Immature natural killer cell (primary cell): ENCODE results near the gene EYA4. TPM values are rescaled to one million over a fixed set of nuclear protein-coding genes. Genes with fewer than 3 reads are reported as not detected.

Experiments used
- DNase-seq, 3 donors: peaks; one replicate each; pipeline ENCODE4 v3.0.0; 2022; ENCODE audit warnings: mixed read lengths in 1 of 3
- H3K27ac Mint-ChIP-seq, 6 donors: one replicate each; pipeline ENCODE4 v1.8.0; 2020; ENCODE audit warnings: mixed read lengths in 6 of 6, mild to moderate bottlenecking in 5 of 6, inconsistent platforms in 4 of 6, moderate library complexity in 3 of 6
- H3K27me3 Mint-ChIP-seq, 3 donors: one replicate each; pipeline ENCODE4 v1.8.0; 2020 to 2021; ENCODE audit warnings: low read depth in 3 of 3, mild to moderate bottlenecking in 3 of 3, mixed read lengths in 3 of 3, moderate library complexity in 3 of 3, inconsistent platforms in 1 of 3
- H3K36me3 Mint-ChIP-seq, 3 donors: one replicate each; pipeline ENCODE4 v1.8.0; 2020; ENCODE audit warnings: mixed read lengths in 3 of 3, inconsistent platforms in 2 of 3, mild to moderate bottlenecking in 2 of 3
- H3K4me1 Mint-ChIP-seq, 2 donors: one replicate each; pipeline ENCODE4 v1.8.0; 2020; ENCODE audit warnings: inconsistent platforms in 2 of 2, mild to moderate bottlenecking in 2 of 2, mixed read lengths in 2 of 2, moderate library complexity in 1 of 2
- H3K4me3 Mint-ChIP-seq, 5 donors: one replicate each; pipeline ENCODE4 v1.8.0; 2020; ENCODE audit warnings: mild to moderate bottlenecking in 5 of 5, mixed read lengths in 5 of 5, inconsistent platforms in 3 of 5, moderate library complexity in 3 of 5
- H3K9me3 Mint-ChIP-seq, 6 donors: one replicate each; pipeline ENCODE4 v1.8.0; 2020; ENCODE audit warnings: mild to moderate bottlenecking in 6 of 6, mixed read lengths in 6 of 6, inconsistent platforms in 4 of 6, moderate library complexity in 3 of 6
- polyA plus RNA-seq, 3 donors: library from polyadenylated mRNA; unstranded; fragments of 300-500 nt; fragmentation: Illumina TruSeq; gene quantifications; one replicate each; pipeline ENCODE4 v1.2.3, GENCODE V29; 2021

The EYA4 gene
- polyA plus RNA-seq, 3 donors from 2014 or later: not detected

GRCh38 chr6:133315811-133316210, 74.7 kb downstream of the EYA4 start:
- Mint-ChIP-seq H3K4me3 (no peak overlapping the region), H3K27me3 (peaks cover 0 to 2% (median 0%) of the 10 kb centered on the region in 3 donors), H3K27ac (no peak overlapping the region), H3K36me3 (no peaks in the 10 kb centered on the region), H3K4me1 (no peaks in the 10 kb centered on the region), H3K9me3 (peaks cover 0 to 4% (median 2%) of the 10 kb centered on the region in 6 donors)
- no peak for DNase-seq

DNA sequence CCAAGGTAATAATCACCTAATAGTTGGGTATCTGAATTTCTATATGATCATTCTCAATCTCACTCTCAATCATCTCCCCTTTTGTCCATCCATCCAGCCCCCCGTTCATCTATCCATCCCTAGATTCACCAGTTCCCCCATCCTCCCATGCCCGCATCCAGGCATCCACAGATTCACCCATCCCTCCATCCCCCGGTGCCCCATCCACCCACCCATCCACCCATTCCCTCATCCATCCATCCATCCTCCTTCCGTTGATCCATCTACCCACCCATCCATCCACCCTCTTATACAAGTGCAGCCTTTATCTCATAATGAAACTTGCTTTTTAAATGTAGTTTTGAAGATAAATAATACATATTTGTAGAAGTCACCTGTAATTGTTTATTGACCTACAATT, 76.5 kb downstream of the EYA4 start:
- no peak for DNase-seq
- no peak overlapping the region for H3K4me3 Mint-ChIP-seq
- H3K9me3 Mint-ChIP-seq: peaks cover 0 to 3% (median under 1%) of the 10 kb centered on the region in 6 donors
- peaks cover 0 to 2% (median 2%) of the 10 kb centered on the region in 3 donors for H3K27me3 Mint-ChIP-seq
- H3K4me1 Mint-ChIP-seq: no peaks in the 10 kb centered on the region
- no peaks in the 10 kb centered on the region for H3K36me3 Mint-ChIP-seq
- no peak overlapping the region for H3K27ac Mint-ChIP-seq

- Mint-ChIP-seq H3K27me3 (peaks cover 0 to 2% (median 0%) of the 10 kb centered on the region in 3 donors), H3K27ac (no peak overlapping the region), H3K4me1 (no peaks in the 10 kb centered on the region), H3K9me3 (peaks cover 0 to 7% (median 3%) of the 10 kb centered on the region in 6 donors), H3K36me3 (no peaks in the 10 kb centered on the region), H3K4me3 (no peak overlapping the region)
- no peak for DNase-seq
Observed at GRCh38 chr6:133326584-133326983, 85.4 kb downstream of the EYA4 start.

- H3K4me1 Mint-ChIP-seq: no peaks in the 10 kb centered on the region
- no peak for DNase-seq
- H3K36me3 Mint-ChIP-seq: no peaks in the 10 kb centered on the region
- H3K27me3 Mint-ChIP-seq: peaks cover 0 to 3% (median 0%) of the 10 kb centered on the region in 3 donors
- no peak overlapping the region for H3K4me3 Mint-ChIP-seq
- no peak overlapping the region for H3K27ac Mint-ChIP-seq
- H3K9me3 Mint-ChIP-seq: peaks cover 0 to 4% (median 2%) of the 10 kb centered on the region in 6 donors
Observed at GRCh38 chr6:133333852-133334251, 92.7 kb downstream of the EYA4 start.

DNA sequence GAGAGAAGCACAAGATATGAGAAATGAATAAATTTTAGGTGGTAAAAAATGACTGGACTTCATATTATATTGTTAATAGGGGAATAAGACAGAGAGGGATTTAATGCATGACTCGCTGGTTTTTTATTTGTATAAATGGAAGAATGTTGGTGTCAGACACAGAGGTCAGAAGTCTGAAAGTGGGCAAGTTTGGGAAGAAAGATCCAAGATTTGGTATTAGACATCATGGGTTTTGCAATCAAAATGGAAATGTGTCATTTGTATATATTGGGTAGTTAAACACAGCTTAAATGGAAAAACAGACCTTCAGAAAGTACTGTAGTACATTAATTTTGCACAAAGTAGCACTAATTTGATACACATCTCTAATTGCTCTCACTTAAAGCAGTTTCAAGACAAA, 96.2 kb downstream of the EYA4 start:
- Mint-ChIP-seq H3K36me3 (no peaks in the 10 kb centered on the region), H3K4me1 (no peaks in the 10 kb centered on the region), H3K27ac (no peak overlapping the region), H3K4me3 (no peak overlapping the region), H3K27me3 (peaks cover 0 to 5% (median 0%) of the 10 kb centered on the region in 3 donors), H3K9me3 (peaks cover 0 to 4% (median under 1%) of the 10 kb centered on the region in 6 donors)
- no peak for DNase-seq

DNA sequence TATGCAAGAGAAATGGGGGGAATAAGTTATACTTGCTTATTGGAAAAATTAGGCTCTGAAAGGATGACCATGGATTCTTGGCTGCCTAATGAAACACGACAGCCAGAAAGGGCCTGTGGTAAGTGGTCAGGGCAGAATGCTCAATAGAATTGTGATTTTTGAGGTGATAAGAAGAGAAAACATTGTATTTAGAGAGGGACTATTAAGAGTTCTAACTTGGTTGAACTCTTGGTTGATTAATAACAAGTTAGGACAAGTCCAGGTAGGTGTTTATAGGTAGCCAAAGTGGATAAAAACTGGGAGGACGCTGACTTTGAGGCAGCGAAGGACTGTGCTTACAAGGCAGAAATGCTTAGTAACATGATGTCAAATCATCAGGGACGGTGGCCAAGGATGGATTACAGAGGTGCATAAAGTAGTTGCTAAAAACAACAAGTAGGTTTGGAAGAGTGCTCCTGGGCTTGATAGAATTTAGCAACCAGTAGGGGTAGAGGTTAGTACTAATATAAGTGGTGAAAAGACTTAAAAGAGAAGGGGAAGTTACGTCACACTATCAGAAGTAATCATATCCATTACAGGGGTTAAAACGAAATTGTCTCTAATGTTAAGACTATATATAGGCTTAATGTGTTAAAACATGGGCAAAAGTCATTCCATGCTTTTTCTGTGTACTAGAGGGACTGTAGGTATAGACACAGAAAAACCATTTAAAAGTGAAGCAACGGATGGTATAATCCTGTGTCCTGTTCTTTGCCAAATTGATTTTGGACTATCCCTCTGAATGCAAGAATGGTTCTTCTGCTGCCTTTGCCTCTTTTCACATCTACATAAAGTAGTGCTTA, 98.6 kb downstream of the EYA4 start:
- peaks cover 0 to 4% (median under 1%) of the 10 kb centered on the region in 6 donors for H3K9me3 Mint-ChIP-seq
- no peak overlapping the region for H3K27ac Mint-ChIP-seq
- no peaks in the 10 kb centered on the region for H3K36me3 Mint-ChIP-seq
- H3K4me3 Mint-ChIP-seq: no peak overlapping the region
- H3K4me1 Mint-ChIP-seq: no peaks in the 10 kb centered on the region
- peaks cover 0 to 4% (median 0%) of the 10 kb centered on the region in 3 donors for H3K27me3 Mint-ChIP-seq
- no peak for DNase-seq

DNA sequence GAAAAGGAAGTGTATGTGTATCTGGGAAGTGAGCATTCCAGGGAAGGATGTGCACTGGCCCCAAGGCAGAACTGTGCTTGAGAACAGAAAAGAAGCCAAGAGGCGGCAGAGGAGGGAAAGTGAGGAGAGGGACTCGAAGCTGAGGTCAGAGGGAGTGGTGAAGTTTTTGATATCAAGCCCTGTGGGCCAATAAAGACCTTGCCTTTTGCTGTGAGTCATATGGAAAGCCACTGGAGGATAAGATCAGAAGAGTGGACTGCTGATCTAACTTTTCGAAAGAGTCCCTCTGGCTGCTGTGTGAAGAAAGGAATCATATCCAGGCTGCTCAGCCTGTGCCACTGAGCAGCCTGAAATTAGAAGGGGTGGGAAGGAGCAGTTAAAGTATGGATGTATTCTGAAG, 99.4 kb downstream of the EYA4 start:
- Mint-ChIP-seq H3K4me1 (no peaks in the 10 kb centered on the region), H3K27ac (no peak overlapping the region), H3K36me3 (no peaks in the 10 kb centered on the region), H3K9me3 (peaks cover 0 to 4% (median under 1%) of the 10 kb centered on the region in 6 donors), H3K4me3 (no peak overlapping the region), H3K27me3 (peaks cover 0 to 4% (median 0%) of the 10 kb centered on the region in 3 donors)
- no peak for DNase-seq

GRCh38 chr6:133341607-133342158, 100.5 kb downstream of the EYA4 start:
- no peaks in the 10 kb centered on the region for H3K4me1 Mint-ChIP-seq

GRCh38 chr6:133343220-133343619, 102.1 kb downstream of the EYA4 start:
- peaks cover 0 to 2% (median 0%) of the 10 kb centered on the region in 6 donors for H3K9me3 Mint-ChIP-seq
- DNase-seq: no peak
- H3K4me1 Mint-ChIP-seq: no peaks in the 10 kb centered on the region
- no peak overlapping the region for H3K27ac Mint-ChIP-seq
- H3K36me3 Mint-ChIP-seq: no peaks in the 10 kb centered on the region
- peaks cover 0 to 3% (median 0%) of the 10 kb centered on the region in 3 donors for H3K27me3 Mint-ChIP-seq
- no peak overlapping the region for H3K4me3 Mint-ChIP-seq

More at GRCh38 chr6:133341607-133342158, 100.5 kb downstream of the EYA4 start:
- Mint-ChIP-seq H3K9me3 (peaks cover 0 to 4% (median 0%) of the 10 kb centered on the region in 6 donors), H3K27me3 (peaks cover 0 to 4% (median 0%) of the 10 kb centered on the region in 3 donors), H3K36me3 (no peaks in the 10 kb centered on the region), H3K4me3 (no peak overlapping the region), H3K27ac (no peak overlapping the region)
- no peak for DNase-seq

DNA sequence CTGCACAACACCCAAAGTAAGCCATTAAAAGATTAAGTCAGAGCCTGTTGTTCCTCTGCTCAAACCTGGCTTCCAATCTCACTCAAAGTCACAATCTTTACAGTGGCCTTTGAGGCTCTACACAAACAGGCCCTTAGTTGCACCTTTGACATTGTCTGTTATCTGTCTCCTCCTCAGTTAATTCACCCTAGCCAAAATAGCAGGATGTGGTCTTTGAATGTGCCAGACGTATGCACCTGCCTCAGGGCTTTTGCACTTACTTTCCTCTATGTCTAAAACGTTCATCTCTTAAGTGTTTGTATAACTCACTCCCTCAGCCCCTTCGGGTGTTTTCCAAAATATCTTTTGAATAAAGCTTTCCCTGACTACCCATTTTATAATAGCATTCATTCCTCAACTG, 107.7 kb downstream of the EYA4 start:
- no peaks in the 10 kb centered on the region for H3K36me3 Mint-ChIP-seq
- H3K4me3 Mint-ChIP-seq: no peak overlapping the region
- no peak for DNase-seq
- H3K27me3 Mint-ChIP-seq: no peaks in the 10 kb centered on the region
- peaks cover 0 to 5% (median under 1%) of the 10 kb centered on the region in 6 donors for H3K9me3 Mint-ChIP-seq
- no peak overlapping the region for H3K27ac Mint-ChIP-seq
- no peaks in the 10 kb centered on the region for H3K4me1 Mint-ChIP-seq

GRCh38 chr6:133350928-133351327, 109.8 kb downstream of the EYA4 start:
- no peaks in the 10 kb centered on the region for H3K36me3 Mint-ChIP-seq
- H3K4me3 Mint-ChIP-seq: no peak overlapping the region
- no peak overlapping the region for H3K27ac Mint-ChIP-seq
- no peak for DNase-seq
- no peaks in the 10 kb centered on the region for H3K27me3 Mint-ChIP-seq
- H3K9me3 Mint-ChIP-seq: peaks cover 0 to 5% (median under 1%) of the 10 kb centered on the region in 6 donors
- no peaks in the 10 kb centered on the region for H3K4me1 Mint-ChIP-seq

DNA sequence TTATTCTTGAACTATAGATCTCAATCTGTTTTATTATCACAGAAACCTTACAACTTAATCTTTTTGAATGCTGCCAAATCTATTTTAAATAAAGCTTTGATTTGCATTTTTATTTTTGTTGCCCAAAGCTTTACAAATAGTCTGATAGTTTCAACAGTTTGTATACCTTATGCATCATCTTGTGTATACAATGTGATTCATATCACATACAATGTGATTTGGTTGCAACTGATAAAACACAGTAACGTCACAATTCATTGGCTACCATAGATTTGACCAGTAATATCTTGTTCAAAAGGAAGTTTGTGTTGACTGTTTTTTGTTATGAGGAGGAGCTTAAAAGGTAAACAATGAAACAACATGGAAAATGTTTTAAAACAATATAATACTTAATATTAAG, 110.9 kb downstream of the EYA4 start:
- Mint-ChIP-seq H3K4me1 (no peaks in the 10 kb centered on the region), H3K27ac (no peak overlapping the region), H3K9me3 (peaks cover 0 to 6% (median 2%) of the 10 kb centered on the region in 6 donors), H3K27me3 (no peaks in the 10 kb centered on the region), H3K4me3 (no peak overlapping the region), H3K36me3 (no peaks in the 10 kb centered on the region)
- no peak for DNase-seq

GRCh38 chr6:133353061-133353460, 111.9 kb downstream of the EYA4 start:
- H3K36me3 Mint-ChIP-seq: no peaks in the 10 kb centered on the region
- H3K9me3 Mint-ChIP-seq: peaks cover 0 to 9% (median under 1%) of the 10 kb centered on the region in 6 donors
- no peaks in the 10 kb centered on the region for H3K4me1 Mint-ChIP-seq
- DNase-seq: no peak
- H3K27me3 Mint-ChIP-seq: no peaks in the 10 kb centered on the region
- H3K27ac Mint-ChIP-seq: no peak overlapping the region
- H3K4me3 Mint-ChIP-seq: no peak overlapping the region

- Mint-ChIP-seq H3K27me3 (no peaks in the 10 kb centered on the region), H3K27ac (no peak overlapping the region), H3K9me3 (peaks cover 0 to 10% (median 1%) of the 10 kb centered on the region in 6 donors), H3K4me3 (no peak overlapping the region), H3K36me3 (no peaks in the 10 kb centered on the region), H3K4me1 (no peaks in the 10 kb centered on the region)
- DNase-seq: no peak
Observed at GRCh38 chr6:133355922-133356321, 114.8 kb downstream of the EYA4 start.
